Tibial nerve (tissue), 4 donors: ENCODE results near the gene LRRC42. TPM values are rescaled to one million over a fixed set of nuclear protein-coding genes. Genes with fewer than 3 reads are reported as not detected.
"Not testable (repeated sequence)": the region's sequence is repeated elsewhere in the genome, so short reads cannot be mapped to it uniquely, and the experiment has no call there.

Experiments
- DNase-seq, 2 donors: peaks; one replicate each; pipeline ENCODE4 v3.0.0-alpha.2; 2019; ENCODE audit warnings: low spot score in 2 of 2
- H3K27ac ChIP-seq, 4 donors: fragments of 200-600 bp; sonication (generic) in 3 of 4; one replicate each; pipeline ENCODE4 v1.5.1; 2017 to 2019; ENCODE audit warnings: mild to moderate bottlenecking in 1 of 4
- H3K27me3 ChIP-seq, 2 donors: fragments of 200-600 bp; sonication (generic) in 1 of 2; one replicate each; pipeline versions ENCODE4 v1.5.1 to v1.6.0; 2017 to 2019
- H3K36me3 ChIP-seq, 3 donors: fragments of 200-600 bp; sonication (generic); one replicate each; pipeline ENCODE4 v1.5.1; 2018 to 2019
- H3K4me1 ChIP-seq, 4 donors: fragments of 200-600 bp; sonication (generic) in 3 of 4; one replicate each; pipeline ENCODE4 v1.5.1; 2017 to 2019
- H3K4me3 ChIP-seq, 4 donors: fragments of 200-600 bp; sonication (generic) in 3 of 4; one replicate each; pipeline ENCODE4 v1.5.1; 2017 to 2019; ENCODE audit warnings: mild to moderate bottlenecking in 1 of 4, moderate library complexity in 1 of 4
- H3K9me3 ChIP-seq, 4 donors: fragments of 200-600 bp; sonication (generic) in 3 of 4; one replicate each; pipeline ENCODE4 v1.5.1; 2017 to 2019
- CTCF ChIP-seq, 5 experiments: fragments of 200-600 bp in 3 of 5; fragments of 450-650 bp in 2 of 5; sonication (generic) in 3 of 5; IDR thresholded peaks; one replicate each; pipeline ENCODE4 v1.5.1; 2016 to 2019; ENCODE audit warnings: antibody characterized with exemption in 5 of 5, mild to moderate bottlenecking in 3 of 5, moderate library complexity in 2 of 5
- EP300 ChIP-seq, 2 donors: sonication (generic); formaldehyde crosslinking; IDR thresholded peaks; one replicate each; pipeline ENCODE4 v1.6.1; 2017; ENCODE audit warnings: antibody characterized with exemption in 2 of 2, mild to moderate bottlenecking in 1 of 2
- POLR2A ChIP-seq, 2 donors: fragments of 450-650 bp; IDR thresholded peaks; one replicate each; pipeline ENCODE4 v1.6.1; 2017; ENCODE audit warnings: antibody characterized with exemption in 2 of 2, mild to moderate bottlenecking in 2 of 2, moderate library complexity in 2 of 2
- WGBS, 2 donors: methylation state at CpG; one replicate each; pipeline ENCODE4 v1.1.5; 2018; 5-methylcytosine and 5-hydroxymethylcytosine counted together
- total RNA-seq, 4 donors: library from RNA; depleted of rRNA; stranded (reverse); fragments of >200 nt; gene quantifications; one replicate each; pipeline ENCODE4 v1.1.0, GENCODE V29; 2016

The LRRC42 gene
- total RNA-seq, 4 donors from 2014 or later, result 26.1 to 29.5 (median 26.8) TPM

- WGBS, 2 donors, result 86 to 92% methylated on average over 3 of the region's 3 CpGs
- no peak overlapping the region for H3K27ac ChIP-seq
- TF ChIP-seq CTCF (IDR thresholded peaks at IDR 0.05) (no peak), EP300 (IDR thresholded peaks at IDR 0.05) (no peak), POLR2A (IDR thresholded peaks at IDR 0.05) (no peak)
- no peak overlapping the region for H3K4me3 ChIP-seq
- H3K4me1 ChIP-seq, result peaks cover 0 to 9% (median 0%) of the 10 kb centered on the region in 4 donors
- H3K36me3 ChIP-seq, result no peaks in the 10 kb centered on the region
- no peaks in the 10 kb centered on the region for H3K9me3 ChIP-seq
- no peak for DNase-seq
- H3K27me3 ChIP-seq, result no peaks in the 10 kb centered on the region
These were observed 40.3 kb downstream of the LRRC42 start for GRCh38 chr1:53986458-53986857.

GRCh38 chr1:53987880-53988279 is 41.7 kb downstream of the LRRC42 start:
- TF ChIP-seq EP300 (IDR thresholded peaks at IDR 0.05), result no peak
- TF ChIP-seq CTCF (IDR thresholded peaks at IDR 0.05), result no peak
- no peak for TF ChIP-seq POLR2A (IDR thresholded peaks at IDR 0.05)
- Histone ChIP-seq H3K36me3 (no peaks in the 10 kb centered on the region), H3K27me3 (no peaks in the 10 kb centered on the region), H3K4me3 (no peak overlapping the region), H3K4me1 (no peaks in the 10 kb centered on the region), H3K9me3 (no peaks in the 10 kb centered on the region), H3K27ac (no peak overlapping the region)
- WGBS, 2 donors, result 91 to 92% methylated on average over 2 of the region's 2 CpGs
- DNase-seq, result no peak

DNA sequence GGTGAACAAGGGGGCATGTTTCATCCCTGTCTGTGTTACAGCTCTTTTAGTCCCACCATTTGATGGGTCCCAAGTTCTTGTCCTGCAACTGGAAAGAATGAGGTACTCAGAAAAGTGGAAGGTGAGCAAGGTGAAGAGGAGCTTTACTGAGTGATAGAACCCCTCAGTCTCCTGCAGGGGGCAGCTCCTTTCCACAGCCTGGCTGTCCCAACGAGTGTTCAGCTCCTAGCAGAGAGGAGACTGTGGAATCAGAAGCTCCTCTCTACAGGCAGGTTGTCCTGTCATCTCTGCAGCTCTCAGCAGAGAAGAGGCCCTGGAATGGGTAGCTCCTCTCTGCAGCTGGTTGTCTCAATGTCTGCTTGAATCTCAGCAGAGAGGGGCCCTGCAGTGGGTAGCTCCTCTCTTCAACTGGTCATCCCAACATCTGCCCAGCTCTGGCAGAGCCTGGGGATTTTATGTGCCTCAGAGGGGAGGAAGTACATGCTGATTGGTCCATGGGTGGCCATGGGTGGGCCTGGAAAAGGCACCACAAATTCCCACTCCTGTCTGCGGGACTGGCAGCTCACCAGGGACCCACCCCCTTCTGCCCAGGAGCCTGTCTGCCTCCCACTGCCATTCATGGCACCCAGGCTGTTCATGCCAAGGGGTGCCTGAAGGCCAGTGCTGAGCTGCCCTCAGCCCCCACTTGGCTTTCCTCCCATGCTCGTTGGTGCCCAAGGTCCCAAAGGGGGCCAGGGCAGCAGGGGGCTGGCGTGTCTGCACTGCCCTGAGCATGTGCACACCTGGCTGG is 46.1 kb downstream of the LRRC42 start:
- 76 to 77% methylated on average over 3 to 4 of the region's 4 CpGs for WGBS, 2 donors
- Histone ChIP-seq H3K36me3 (no peaks in the 10 kb centered on the region), H3K9me3 (no peaks in the 10 kb centered on the region), H3K27ac (no peak overlapping the region), H3K27me3 (no peaks in the 10 kb centered on the region), H3K4me1 (no peaks in the 10 kb centered on the region), H3K4me3 (no peak overlapping the region)
- DNase-seq, result no peak
- TF ChIP-seq POLR2A (IDR thresholded peaks at IDR 0.05) (no peak), CTCF (IDR thresholded peaks at IDR 0.05) (no peak), EP300 (IDR thresholded peaks at IDR 0.05) (no peak)

DNA sequence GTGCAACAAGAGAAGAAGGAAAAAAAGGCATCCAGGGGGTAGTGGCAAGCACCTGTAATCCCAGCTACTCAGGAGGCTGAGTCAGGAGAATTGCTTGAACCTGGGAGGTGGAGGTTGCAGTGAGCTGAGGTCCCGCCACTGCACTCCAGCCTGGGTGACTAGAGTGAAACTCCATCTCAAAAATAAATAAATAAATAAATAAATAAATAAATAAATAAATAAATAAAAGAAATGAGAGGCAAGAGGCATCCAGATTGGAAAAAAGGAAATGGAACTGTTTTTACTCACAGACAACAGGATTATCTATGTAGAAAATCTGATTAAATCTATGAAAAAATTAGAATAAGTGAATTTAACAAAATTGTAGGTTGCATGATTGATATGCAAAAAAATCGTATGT is 48.4 kb downstream of the LRRC42 start:
- WGBS, 2 donors, result 86 to 93% methylated on average over 2 of the region's 2 CpGs
- H3K27me3 ChIP-seq, H3K27ac ChIP-seq, H3K4me1 ChIP-seq, H3K4me3 ChIP-seq, DNase-seq, H3K9me3 ChIP-seq, H3K36me3 ChIP-seq: not testable (repeated sequence)

- Histone ChIP-seq H3K27ac (no peak overlapping the region), H3K9me3 (no peaks in the 10 kb centered on the region), H3K4me3 (no peak overlapping the region), H3K36me3 (no peaks in the 10 kb centered on the region), H3K4me1 (no peaks in the 10 kb centered on the region), H3K27me3 (no peaks in the 10 kb centered on the region)
- WGBS, 2 donors, result 81 to 84% methylated on average over 1 of the region's 1 CpG
- no peak for TF ChIP-seq EP300 (IDR thresholded peaks at IDR 0.05)
- no peak for TF ChIP-seq CTCF (IDR thresholded peaks at IDR 0.05)
- no peak for DNase-seq
These were observed 49.5 kb downstream of the LRRC42 start for GRCh38 chr1:53995683-53996082.
